GM19193 (cell line): ENCODE data around the gene DDAH1.

Source experiments
- POLR2A ChIP-seq: IDR thresholded peaks from 4 replicates; pipeline ENCODE4 v1.6.1; 2011; ENCODE audit not compliant: insufficient read depth, insufficient read length; ENCODE audit errors: extremely low read depth

DDAH1 gene

GRCh38 chr1:85454214-85454613, 10.7 kb downstream of the DDAH1 start:
- TF ChIP-seq POLR2A, result no peak

GRCh38 chr1:85453640-85454194, 11.2 kb downstream of the DDAH1 start:
- no peak for TF ChIP-seq POLR2A

- TF ChIP-seq POLR2A, result no peak
These were observed 12.0 kb downstream of the DDAH1 start for GRCh38 chr1:85452948-85453347.

- TF ChIP-seq POLR2A, result no peak
These were observed 13.6 kb downstream of the DDAH1 start for GRCh38 chr1:85451236-85451830.

GRCh38 chr1:85450832-85451231, 14.1 kb downstream of the DDAH1 start:
- no peak for TF ChIP-seq POLR2A

- TF ChIP-seq POLR2A, result no peak
These were observed 15.6 kb downstream of the DDAH1 start for GRCh38 chr1:85449356-85449755.

- TF ChIP-seq POLR2A, result no peak
These were observed 16.6 kb downstream of the DDAH1 start for GRCh38 chr1:85448358-85448757.

- no peak for TF ChIP-seq POLR2A
These were observed 17.7 kb downstream of the DDAH1 start for GRCh38 chr1:85447006-85447943.

- no peak for TF ChIP-seq POLR2A
These were observed 19.1 kb downstream of the DDAH1 start for GRCh38 chr1:85445906-85446305.

GRCh38 chr1:85444381-85444780, 20.6 kb downstream of the DDAH1 start:
- no peak for TF ChIP-seq POLR2A

GRCh38 chr1:85440612-85441011, 24.3 kb downstream of the DDAH1 start:
- no peak for TF ChIP-seq POLR2A

- TF ChIP-seq POLR2A, result no peak
These were observed 26.6 kb downstream of the DDAH1 start for GRCh38 chr1:85438353-85438752.

GRCh38 chr1:85437139-85437538, 27.8 kb downstream of the DDAH1 start:
- no peak for TF ChIP-seq POLR2A

GRCh38 chr1:85433096-85433495, 31.9 kb downstream of the DDAH1 start:
- TF ChIP-seq POLR2A, result no peak

- no peak for TF ChIP-seq POLR2A
These were observed 36.4 kb downstream of the DDAH1 start for GRCh38 chr1:85428471-85429089.
